Neural cell (in vitro differentiated cells): ENCODE results near the gene IYD. TPM values are rescaled to one million over a fixed set of nuclear protein-coding genes. Genes with fewer than 3 reads are reported as not detected.

Experiments
- H2AFZ ChIP-seq: fragments of 200-600, 300-800 bp; sonication (generic), shearing (Covaris generic); 2 replicates; pipeline ENCODE4 v1.6.0; 2014; ENCODE audit warnings: low read depth, mild to moderate bottlenecking, antibody characterized with exemption, low read length, moderate library complexity
- H3F3A ChIP-seq: fragments of 200-600 bp; shearing (Covaris generic); 2 replicates; pipeline ENCODE4 v1.6.1; 2016; ENCODE audit warnings: mild to moderate bottlenecking, moderate library complexity, mixed read lengths, antibody characterized with exemption, low read length; ENCODE audit not compliant: insufficient read depth, poor library complexity, severe bottlenecking
- H3K27ac ChIP-seq: fragments of 200-600, 300-800 bp; sonication (generic), shearing (Covaris generic); 2 replicates; pipeline ENCODE4 v1.5.1; 2014; ENCODE audit warnings: mild to moderate bottlenecking, low read length, moderate library complexity
- H3K27me3 ChIP-seq: fragments of 300-800, 200-600 bp; sonication (generic), shearing (Covaris generic); 2 replicates; pipeline ENCODE4 v1.6.0; 2014; ENCODE audit warnings: mild to moderate bottlenecking, low read depth, low read length, moderate library complexity; ENCODE audit not compliant: insufficient read depth
- H3K36me3 ChIP-seq: fragments of 300-800, 200-600 bp; sonication (generic), shearing (Covaris generic); 2 replicates; pipeline ENCODE4 v1.5.1; 2014; ENCODE audit warnings: mild to moderate bottlenecking, antibody characterized with exemption, low read length, moderate library complexity; ENCODE audit not compliant: insufficient read depth
- H3K4me2 ChIP-seq: fragments of 300-800, 200-600 bp; sonication (generic), shearing (Covaris generic); 2 replicates; pipeline ENCODE4 v1.6.0; 2014; ENCODE audit warnings: mild to moderate bottlenecking, low read length
- H3K4me3 ChIP-seq: fragments of 300-800, 200-600 bp; sonication (generic), shearing (Covaris generic); 2 replicates; pipeline ENCODE4 v1.5.1; 2014; ENCODE audit warnings: mild to moderate bottlenecking, low read length, moderate library complexity
- H3K79me2 ChIP-seq: fragments of 200-600 bp; shearing (Covaris generic); replicated peaks from 2 replicates; pipeline ENCODE4 v1.6.0; 2014; ENCODE audit warnings: mild to moderate bottlenecking, low read length, moderate library complexity; ENCODE audit not compliant: insufficient read depth
- H3K9ac ChIP-seq: fragments of 300-800, 200-600 bp; sonication (generic), shearing (Covaris generic); 2 replicates; pipeline ENCODE4 v1.6.1; 2016; ENCODE audit warnings: mild to moderate bottlenecking, low read length, mixed read lengths
- H3K9me2 ChIP-seq: fragments of 200-600 bp; shearing (Covaris generic); 2 replicates; pipeline ENCODE4 v1.6.1; 2016; ENCODE audit warnings: mild to moderate bottlenecking, low read length, mixed read lengths; ENCODE audit not compliant: insufficient read depth
- H3K9me3 ChIP-seq: fragments of 200-600, 300-800 bp; sonication (generic), shearing (Covaris generic); 2 replicates; pipeline ENCODE4 v1.6.1; 2016; ENCODE audit warnings: mild to moderate bottlenecking, mixed run types, low read length, moderate library complexity, mixed read lengths
- H4K20me1 ChIP-seq: fragments of 200-600 bp; shearing (Covaris generic); 2 replicates; pipeline ENCODE4 v1.6.1; 2016; ENCODE audit warnings: mild to moderate bottlenecking, mixed run types; ENCODE audit not compliant: insufficient read depth
- EP300 ChIP-seq: fragments of 450-650 bp; conservative IDR thresholded peaks from 2 replicates; pipeline ENCODE4 v1.6.1; 2014; ENCODE audit warnings: antibody characterized with exemption, mild to moderate bottlenecking, moderate library complexity; ENCODE audit not compliant: poor library complexity, severe bottlenecking
- EZH2 ChIP-seq: fragments of 200-600, 300-800 bp; shearing (Covaris generic), sonication (generic); IDR thresholded peaks from 2 replicates; pipeline ENCODE4 v1.6.1; 2014; ENCODE audit warnings: antibody characterized with exemption, low read length, borderline replicate concordance, mild to moderate bottlenecking; ENCODE audit not compliant: insufficient read depth, poor library complexity, severe bottlenecking
- MXI1 ChIP-seq: fragments of 450-650 bp; conservative IDR thresholded peaks from 2 replicates; pipeline ENCODE4 v1.6.1; 2014; ENCODE audit warnings: antibody characterized with exemption, mild to moderate bottlenecking; ENCODE audit not compliant: poor library complexity, severe bottlenecking
- POLR2AphosphoS5 ChIP-seq: IDR thresholded peaks from 2 replicates; pipeline ENCODE4 v1.6.1; 2012
- RAD21 ChIP-seq: fragments of 450-650 bp; conservative IDR thresholded peaks from 2 replicates; pipeline ENCODE4 v1.6.1; 2014; ENCODE audit warnings: antibody characterized with exemption, mild to moderate bottlenecking, moderate library complexity
- REST ChIP-seq: IDR thresholded peaks from 2 replicates; pipeline ENCODE4 v1.6.1; 2012; ENCODE audit warnings: borderline replicate concordance
- SMC3 ChIP-seq: fragments of 450-650 bp; conservative IDR thresholded peaks from 2 replicates; pipeline ENCODE4 v1.6.1; 2014; ENCODE audit warnings: antibody characterized with exemption, mild to moderate bottlenecking, moderate library complexity; ENCODE audit not compliant: poor library complexity
- TAF1 ChIP-seq: IDR thresholded peaks from 2 replicates; pipeline ENCODE4 v1.6.1; 2012; ENCODE audit warnings: low read depth
- polyA plus RNA-seq: library from polyadenylated mRNA; depleted of rRNA; stranded (reverse); fragments of >200 nt; gene quantifications from 2 replicates; pipeline ENCODE4 v1.2.3, GENCODE V29; 2014
- TF ChIP-seq, protein P1 (sequence below): fragments of 450-650 bp; IDR thresholded peaks from 2 replicates; pipeline ENCODE4 v1.5.1; 2014; ENCODE audit warnings: antibody characterized with exemption, mild to moderate bottlenecking, moderate library complexity; ENCODE audit not compliant: poor library complexity, severe bottlenecking

The IYD gene
- polyA plus RNA-seq, 1 donor from 2014 or later, result not detected

DNA sequence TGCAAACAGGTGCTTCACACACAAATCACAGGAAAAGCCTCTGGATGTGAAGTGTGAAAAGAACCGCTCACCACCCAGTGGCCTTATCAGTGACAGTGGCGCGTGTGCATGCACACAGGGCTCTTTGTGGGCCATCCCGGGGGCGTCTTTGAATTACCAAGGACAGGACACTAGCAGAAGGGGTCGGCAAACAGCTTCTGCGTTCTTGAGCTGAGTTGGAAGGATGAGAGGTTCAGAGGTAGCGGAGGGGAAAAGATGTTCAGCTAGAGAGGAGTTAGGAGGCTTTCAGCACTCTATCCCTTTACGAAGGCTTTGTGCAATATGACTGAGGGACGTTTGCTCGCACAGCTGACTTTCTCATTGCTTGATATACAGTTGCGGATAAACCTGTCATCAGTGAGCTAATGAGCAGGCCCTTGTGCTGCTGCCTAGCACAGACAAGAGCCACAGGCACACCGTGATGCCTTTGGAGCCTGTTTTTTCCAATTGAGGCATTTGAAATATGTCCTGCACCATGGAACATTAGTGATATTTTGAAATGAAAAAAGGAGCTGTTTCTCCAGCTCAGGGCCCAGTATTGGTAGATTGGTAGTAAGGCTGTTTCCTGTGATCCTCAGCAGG, 83.1 kb downstream of the IYD start:
- H3K9me2 ChIP-seq, result no peaks in the 10 kb centered on the region
- H3K4me2 ChIP-seq, result no peak overlapping the region
- no peak overlapping the region for H2AFZ ChIP-seq

GRCh38 chr6:150452428-150453243, 83.8 kb downstream of the IYD start:
- no peaks in the 10 kb centered on the region for H3K27me3 ChIP-seq
- no peak overlapping the region for H3K4me2 ChIP-seq
- TF ChIP-seq REST (no peak), RAD21 (no peak), SMC3 (no peak), TAF1 (no peak), POLR2AphosphoS5 (no peak), EZH2 (no peak), MXI1 (no peak), EP300 (no peak)
- TF ChIP-seq, protein P1, sequence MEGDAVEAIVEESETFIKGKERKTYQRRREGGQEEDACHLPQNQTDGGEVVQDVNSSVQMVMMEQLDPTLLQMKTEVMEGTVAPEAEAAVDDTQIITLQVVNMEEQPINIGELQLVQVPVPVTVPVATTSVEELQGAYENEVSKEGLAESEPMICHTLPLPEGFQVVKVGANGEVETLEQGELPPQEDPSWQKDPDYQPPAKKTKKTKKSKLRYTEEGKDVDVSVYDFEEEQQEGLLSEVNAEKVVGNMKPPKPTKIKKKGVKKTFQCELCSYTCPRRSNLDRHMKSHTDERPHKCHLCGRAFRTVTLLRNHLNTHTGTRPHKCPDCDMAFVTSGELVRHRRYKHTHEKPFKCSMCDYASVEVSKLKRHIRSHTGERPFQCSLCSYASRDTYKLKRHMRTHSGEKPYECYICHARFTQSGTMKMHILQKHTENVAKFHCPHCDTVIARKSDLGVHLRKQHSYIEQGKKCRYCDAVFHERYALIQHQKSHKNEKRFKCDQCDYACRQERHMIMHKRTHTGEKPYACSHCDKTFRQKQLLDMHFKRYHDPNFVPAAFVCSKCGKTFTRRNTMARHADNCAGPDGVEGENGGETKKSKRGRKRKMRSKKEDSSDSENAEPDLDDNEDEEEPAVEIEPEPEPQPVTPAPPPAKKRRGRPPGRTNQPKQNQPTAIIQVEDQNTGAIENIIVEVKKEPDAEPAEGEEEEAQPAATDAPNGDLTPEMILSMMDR, result no peak
- H3F3A ChIP-seq, result no peaks in the 10 kb centered on the region
- H3K9me2 ChIP-seq, result no peaks in the 10 kb centered on the region
- no peaks in the 10 kb centered on the region for H3K36me3 ChIP-seq
- no peak overlapping the region for H2AFZ ChIP-seq
- H3K27ac ChIP-seq, result no peak overlapping the region
- no peak overlapping the region for H3K9ac ChIP-seq
- H3K4me3 ChIP-seq, result no peak overlapping the region
- no peaks in the 10 kb centered on the region for H3K79me2 ChIP-seq
- no peaks in the 10 kb centered on the region for H3K9me3 ChIP-seq
- H4K20me1 ChIP-seq, result no peaks in the 10 kb centered on the region

More for the DNA sequence above, 83.1 kb downstream of the IYD start:
- Histone ChIP-seq H3K36me3 (no peaks in the 10 kb centered on the region), H3F3A (no peaks in the 10 kb centered on the region), H4K20me1 (no peaks in the 10 kb centered on the region), H3K9ac (no peak overlapping the region), H3K4me3 (no peak overlapping the region), H3K27ac (no peak overlapping the region), H3K9me3 (no peaks in the 10 kb centered on the region), H3K27me3 (no peaks in the 10 kb centered on the region), H3K79me2 (no peaks in the 10 kb centered on the region)
- TF ChIP-seq MXI1 (no peak), TAF1 (no peak), POLR2AphosphoS5 (peak; percentile 9)
